ENCODE results near the gene NOP53. TPM values are rescaled to one million over a fixed set of nuclear protein-coding genes. Genes with fewer than 3 reads are reported as not detected.

The NOP53 gene
- total and polyA plus RNA-seq, 9 of the 15 experiments (the other 6 are each of a cell fraction or from before 2014, with no cell fraction given) = 6.5 to 274 (median 145) TPM

DNA sequence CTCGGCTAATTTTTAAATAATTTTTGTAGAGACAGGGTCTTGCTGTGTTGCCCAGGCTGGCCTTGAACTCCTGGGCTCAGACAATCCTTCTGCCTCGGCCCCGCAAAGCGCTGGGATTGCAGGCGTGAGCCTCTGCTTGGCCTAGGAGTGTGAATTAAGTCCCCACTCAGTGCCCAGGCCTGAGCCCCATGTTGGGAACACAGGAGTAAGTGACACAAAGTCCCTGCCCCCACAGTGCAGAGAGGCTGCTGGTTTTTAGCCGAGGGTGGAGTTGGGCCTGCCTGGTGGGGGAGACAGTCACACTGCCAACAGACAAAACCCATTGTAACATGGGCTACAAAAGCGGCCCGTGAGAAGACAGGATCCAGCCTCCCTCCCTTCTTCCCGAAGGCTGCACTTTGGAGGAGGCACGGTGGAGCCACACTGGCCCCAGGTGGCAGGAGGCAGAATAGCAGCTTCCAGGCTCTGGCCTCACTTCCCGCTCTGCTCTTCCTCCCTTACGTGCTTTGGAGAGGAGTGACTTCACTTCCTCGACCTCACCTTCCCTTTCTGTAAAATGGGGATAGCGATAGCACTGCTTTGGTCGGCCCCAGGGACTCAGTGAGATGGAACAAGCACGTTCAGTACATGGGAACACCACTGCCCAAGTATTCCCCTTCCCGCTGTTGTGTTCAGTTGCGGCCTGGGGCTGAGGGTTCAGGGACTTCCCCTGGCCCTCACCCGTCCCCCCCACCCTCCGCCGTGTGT, 47.3 kb upstream of the NOP53 start (continued):
- TF ChIP-seq ZNF24 (IDR thresholded peaks at IDR 0.05) (peak; percentile 52; the same call in 1 of the 2 replicates), ETS1 (conservative IDR thresholded peaks at IDR 0.05; ENCODE audit: control insufficient read depth, low read depth, low read length) (no peak), ATF1 (CRISPR knock-in tag; IDR thresholded peaks at IDR 0.05) (no peak), ATF1 (tag; IDR thresholded peaks at IDR 0.05) (peak; percentile 27; the same call in 1 of the 2 replicates), SOX6 (IDR thresholded peaks at IDR 0.05) (peak; percentile 89), ZBTB7A (IDR thresholded peaks at IDR 0.05; ENCODE audit: borderline replicate concordance, control insufficient read depth, low read depth, low read length) (peak; percentile 26; the same call in 1 of the 2 replicates), SIX5 (IDR thresholded peaks at IDR 0.05; ENCODE audit: borderline replicate concordance in 1 of 2, insufficient read depth in 1 of 2, low read depth in 1 of 2, low read length in 2 of 2) (no peak), MCM5 (IDR thresholded peaks at IDR 0.05; ENCODE audit: low read depth) (no peak), CBX1 (IDR thresholded peaks at IDR 0.05; ENCODE audit: low read depth) (0 out of 2 replicates have a peak, but pooled peaks have one; percentile 31), KAT7 (CRISPR knock-in tag; IDR thresholded peaks at IDR 0.05; ENCODE audit: borderline replicate concordance) (peak; percentile 71; the same call in 1 of the 2 replicates), RAD21 (CRISPR knock-in tag; conservative IDR thresholded peaks at IDR 0.05 in 1 of 2, IDR thresholded peaks at IDR 0.05 in 1 of 2) (peak; percentile 95 to 98), ZC3H11A (IDR thresholded peaks at IDR 0.05; ENCODE audit: low read depth, low read length) (no peak), FOXA3 (CRISPR knock-in tag; conservative IDR thresholded peaks at IDR 0.05 in 1 of 2, IDR thresholded peaks at IDR 0.05 in 1 of 2) (peak in 1 of 2 experiments; percentile 73; a peak in 2 of 4 replicates), ZNF121 (CRISPR knock-in tag; conservative IDR thresholded peaks at IDR 0.05) (peak; percentile 91), CBFB (CRISPR knock-in tag; IDR thresholded peaks at IDR 0.05) (no peak), ZNF224 (CRISPR knock-in tag; IDR thresholded peaks at IDR 0.05) (no peak), NR1H2 (CRISPR knock-in tag; IDR thresholded peaks at IDR 0.05) (no peak), RFX7 (CRISPR knock-in tag; IDR thresholded peaks at IDR 0.05) (no peak), GTF2E2 (tag; IDR thresholded peaks at IDR 0.05) (no peak), RUNX1 (IDR thresholded peaks at IDR 0.05; ENCODE audit: low read depth) (0 out of 2 replicates have a peak, but pooled peaks have one; percentile 33), CBX3 (IDR thresholded peaks at IDR 0.05; ENCODE audit: borderline replicate concordance in 1 of 2, low read length in 2 of 2) (peak in 1 of 2 experiments; percentile 59; a peak in 1 of 3 replicates), MCM2 (IDR thresholded peaks at IDR 0.05; ENCODE audit: low read depth) (no peak), SP1 (CRISPR knock-in tag; IDR thresholded peaks at IDR 0.05) (peak; percentile 75), ZNF384 (IDR thresholded peaks at IDR 0.05; ENCODE audit: low read depth, low read length) (0 out of 2 replicates have a peak, but pooled peaks have one; percentile 20)
- TF ChIP-seq, protein P1, sequence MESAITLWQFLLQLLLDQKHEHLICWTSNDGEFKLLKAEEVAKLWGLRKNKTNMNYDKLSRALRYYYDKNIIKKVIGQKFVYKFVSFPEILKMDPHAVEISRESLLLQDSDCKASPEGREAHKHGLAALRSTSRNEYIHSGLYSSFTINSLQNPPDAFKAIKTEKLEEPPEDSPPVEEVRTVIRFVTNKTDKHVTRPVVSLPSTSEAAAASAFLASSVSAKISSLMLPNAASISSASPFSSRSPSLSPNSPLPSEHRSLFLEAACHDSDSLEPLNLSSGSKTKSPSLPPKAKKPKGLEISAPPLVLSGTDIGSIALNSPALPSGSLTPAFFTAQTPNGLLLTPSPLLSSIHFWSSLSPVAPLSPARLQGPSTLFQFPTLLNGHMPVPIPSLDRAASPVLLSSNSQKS (CRISPR knock-in tag; IDR thresholded peaks at IDR 0.05) = no peak
- TF ChIP-seq, protein P2, sequence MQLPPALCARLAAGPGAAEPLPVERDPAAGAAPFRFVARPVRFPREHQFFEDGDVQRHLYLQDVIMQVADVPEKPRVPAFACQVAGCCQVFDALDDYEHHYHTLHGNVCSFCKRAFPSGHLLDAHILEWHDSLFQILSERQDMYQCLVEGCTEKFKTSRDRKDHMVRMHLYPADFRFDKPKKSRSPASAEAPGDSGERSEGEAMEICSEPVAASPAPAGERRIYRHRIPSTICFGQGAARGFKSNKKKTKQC (CRISPR knock-in tag; IDR thresholded peaks at IDR 0.05) = 0 out of 2 replicates have a peak, but pooled peaks have one; percentile 30
